ENCODE data around the gene RAPGEFL1. TPM values are rescaled to one million over a fixed set of nuclear protein-coding genes. Genes with fewer than 3 reads are reported as not detected.

Gene RAPGEFL1
- total RNA-seq, 1 donor from 2014 or later, result 7.0 TPM

- H3K27ac ChIP-seq (ENCODE audit: low read depth, low read length), result no peak overlapping the region
- Mint-ChIP-seq H3K4me3 (ENCODE audit: unreplicated experiment) (no peak overlapping the region), H3K27ac (ENCODE audit: unreplicated experiment) (no peak overlapping the region), H3K4me1 (ENCODE audit: low read depth, unreplicated experiment) (peaks cover 11% of the 10 kb centered on the region), H3K9me3 (ENCODE audit: unreplicated experiment) (no peaks in the 10 kb centered on the region), H3K36me3 (ENCODE audit: low read depth, unreplicated experiment) (peaks cover 16% of the 10 kb centered on the region), H3K27me3 (ENCODE audit: low read depth, unreplicated experiment) (no peaks in the 10 kb centered on the region)
- H3K4me3 ChIP-seq (ENCODE audit: insufficient read depth, low read depth, low read length), result no peak overlapping the region
- H3K27me3 ChIP-seq (ENCODE audit: insufficient read depth, low read length), result no peaks in the 10 kb centered on the region
- H4K20me1 ChIP-seq (ENCODE audit: insufficient read depth, low read length), result peaks cover 55% of the 10 kb centered on the region
- H3K4me1 ChIP-seq (ENCODE audit: insufficient read depth, low read length), result peaks cover 7% of the 10 kb centered on the region
- H3K9me3 ChIP-seq (ENCODE audit: insufficient read depth, low read depth, low read length), result no peaks in the 10 kb centered on the region
- H3K4me2 ChIP-seq (ENCODE audit: low read length), result no peak overlapping the region
- H3K9ac ChIP-seq (ENCODE audit: low read length), result no peak overlapping the region
- peaks cover 58% of the 10 kb centered on the region for H3K36me3 ChIP-seq (ENCODE audit: insufficient read depth, low read length)
- H3K79me2 ChIP-seq (ENCODE audit: insufficient read depth, low read length), result peaks cover 7% of the 10 kb centered on the region
- no peak overlapping the region for H2AFZ ChIP-seq (ENCODE audit: low read depth, low read length)
- no peak for FAIRE-seq
- DNase-seq (ENCODE audit: low read depth), result no peak
- no peak for TF ChIP-seq CTCF (IDR thresholded peaks at IDR 0.05; ENCODE audit: insufficient read depth, low read depth, low read length)
- TF ChIP-seq EZH2 (IDR thresholded peaks at IDR 0.05; ENCODE audit: insufficient read depth, low read length), result no peak
Observed at GRCh38 chr17:40170325-40170724, 6.9 kb upstream of the RAPGEFL1 start.

GRCh38 chr17:40171750-40172149 lies 5.5 kb upstream of the RAPGEFL1 start:
- H3K9me3 Mint-ChIP-seq (ENCODE audit: unreplicated experiment), result no peaks in the 10 kb centered on the region
- no peak overlapping the region for H2AFZ ChIP-seq (ENCODE audit: low read depth, low read length)
- H4K20me1 ChIP-seq (ENCODE audit: insufficient read depth, low read length), result peaks cover 51% of the 10 kb centered on the region
- no peak overlapping the region for H3K27ac Mint-ChIP-seq (ENCODE audit: unreplicated experiment)
- H3K27me3 ChIP-seq (ENCODE audit: insufficient read depth, low read length), result no peaks in the 10 kb centered on the region
- peaks cover 54% of the 10 kb centered on the region for H3K36me3 ChIP-seq (ENCODE audit: insufficient read depth, low read length)
- H3K4me2 ChIP-seq (ENCODE audit: low read length), result no peak overlapping the region
- H3K4me1 ChIP-seq (ENCODE audit: insufficient read depth, low read length), result peaks cover 7% of the 10 kb centered on the region
- H3K79me2 ChIP-seq (ENCODE audit: insufficient read depth, low read length), result no peaks in the 10 kb centered on the region
- DNase-seq (ENCODE audit: low read depth), result no peak
- peak overlapping the region; percentile 31 for H3K4me3 Mint-ChIP-seq (ENCODE audit: unreplicated experiment)
- H3K4me3 ChIP-seq (ENCODE audit: insufficient read depth, low read depth, low read length), result no peak overlapping the region
- peaks cover 22% of the 10 kb centered on the region for H3K36me3 Mint-ChIP-seq (ENCODE audit: low read depth, unreplicated experiment)
- no peak for FAIRE-seq
- TF ChIP-seq EZH2 (IDR thresholded peaks at IDR 0.05; ENCODE audit: insufficient read depth, low read length) (no peak), CTCF (IDR thresholded peaks at IDR 0.05; ENCODE audit: insufficient read depth, low read depth, low read length) (no peak)
- H3K4me1 Mint-ChIP-seq (ENCODE audit: low read depth, unreplicated experiment), result peaks cover 11% of the 10 kb centered on the region
- H3K27me3 Mint-ChIP-seq (ENCODE audit: low read depth, unreplicated experiment), result no peaks in the 10 kb centered on the region
- H3K27ac ChIP-seq (ENCODE audit: low read depth, low read length), result no peak overlapping the region
- H3K9me3 ChIP-seq (ENCODE audit: insufficient read depth, low read depth, low read length), result no peaks in the 10 kb centered on the region
- no peak overlapping the region for H3K9ac ChIP-seq (ENCODE audit: low read length)

- no peak for TF ChIP-seq CTCF (IDR thresholded peaks at IDR 0.05; ENCODE audit: insufficient read depth, low read depth, low read length)
- no peak for TF ChIP-seq EZH2 (IDR thresholded peaks at IDR 0.05; ENCODE audit: insufficient read depth, low read length)
- Histone ChIP-seq H3K9ac (ENCODE audit: low read length) (no peak overlapping the region), H3K27me3 (ENCODE audit: insufficient read depth, low read length) (no peaks in the 10 kb centered on the region), H3K4me2 (ENCODE audit: low read length) (no peak overlapping the region), H3K9me3 (ENCODE audit: insufficient read depth, low read depth, low read length) (no peaks in the 10 kb centered on the region), H3K27ac (ENCODE audit: low read depth, low read length) (no peak overlapping the region), H3K4me3 (ENCODE audit: insufficient read depth, low read depth, low read length) (no peak overlapping the region), H3K4me1 (ENCODE audit: insufficient read depth, low read length) (peaks cover 9% of the 10 kb centered on the region), H3K36me3 (ENCODE audit: insufficient read depth, low read length) (peaks cover 42% of the 10 kb centered on the region), H3K79me2 (ENCODE audit: insufficient read depth, low read length) (peaks cover 3% of the 10 kb centered on the region), H4K20me1 (ENCODE audit: insufficient read depth, low read length) (peaks cover 44% of the 10 kb centered on the region), H2AFZ (ENCODE audit: low read depth, low read length) (no peak overlapping the region)
- DNase-seq (ENCODE audit: low read depth) (no peak), FAIRE-seq (no peak)
- peaks cover 10% of the 10 kb centered on the region for H3K4me1 Mint-ChIP-seq (ENCODE audit: low read depth, unreplicated experiment)
- no peaks in the 10 kb centered on the region for H3K27me3 Mint-ChIP-seq (ENCODE audit: low read depth, unreplicated experiment)
- H3K36me3 Mint-ChIP-seq (ENCODE audit: low read depth, unreplicated experiment), result peaks cover 20% of the 10 kb centered on the region
- H3K9me3 Mint-ChIP-seq (ENCODE audit: unreplicated experiment), result no peaks in the 10 kb centered on the region
- H3K27ac Mint-ChIP-seq (ENCODE audit: unreplicated experiment), result peak overlapping the region; percentile 66
- H3K4me3 Mint-ChIP-seq (ENCODE audit: unreplicated experiment), result no peak overlapping the region
Observed at GRCh38 chr17:40173091-40173777, 4.0 kb upstream of the RAPGEFL1 start.

All from astrocyte (in vitro differentiated cells and primary cell).